SIG-M5 treated with dmso at 0.1 percent for 504 hours (cell line): ENCODE data around the gene GEMIN4.
A peak's percentile ranks its signal among the peaks of the same experiment; 100 is the strongest.

Experiments
- DNase-seq: peaks from one replicate; lab custom pipeline; 2025; ENCODE audit not compliant: unreplicated experiment; lab: John Stamatoyannopoulos, UW

GEMIN4 gene

GRCh38 chr17:744937-745336, 7.1 kb downstream of the GEMIN4 start:
- no peak for DNase-seq

GRCh38 chr17:743139-743538, 8.9 kb downstream of the GEMIN4 start:
- DNase-seq = no peak

- no peak for DNase-seq
Measured at GRCh38 chr17:742147-742793, 9.8 kb downstream of the GEMIN4 start.

GRCh38 chr17:740240-741017, 11.6 kb downstream of the GEMIN4 start:
- DNase-seq = peak; percentile 95

GRCh38 chr17:737561-738113, 14.4 kb downstream of the GEMIN4 start:
- no peak for DNase-seq

- DNase-seq = no peak
Measured at GRCh38 chr17:733743-734142, 18.3 kb downstream of the GEMIN4 start.

GRCh38 chr17:732902-733720, 19.0 kb downstream of the GEMIN4 start:
- no peak for DNase-seq

GRCh38 chr17:732067-732901, 19.8 kb downstream of the GEMIN4 start, which contains the start of gene TLCD3A:
Gene TLCD3A (plus strand): TSS chr17:732596. CDS start chr17:732648, 52 bp downstream.
- no peak for DNase-seq

GRCh38 chr17:731644-732066, 20.4 kb downstream of the GEMIN4 start:
- DNase-seq = no peak

GRCh38 chr17:728911-729310, 23.2 kb downstream of the GEMIN4 start:
- no peak for DNase-seq

GRCh38 chr17:726271-726919, 25.7 kb downstream of the GEMIN4 start:
- no peak for DNase-seq

- DNase-seq = no peak
Measured at GRCh38 chr17:725746-726145, 26.3 kb downstream of the GEMIN4 start.

- no peak for DNase-seq
Measured at GRCh38 chr17:725084-725483, 27.0 kb downstream of the GEMIN4 start.

GRCh38 chr17:721540-721937, 30.5 kb downstream of the GEMIN4 start:
- DNase-seq = no peak

- DNase-seq = no peak
Measured at GRCh38 chr17:720706-721539, 31.1 kb downstream of the GEMIN4 start.

- DNase-seq = no peak
Measured at GRCh38 chr17:718075-718474, 34.0 kb downstream of the GEMIN4 start.

GRCh38 chr17:708132-708531, 43.9 kb downstream of the GEMIN4 start:
- DNase-seq = no peak

- no peak for DNase-seq
Measured at GRCh38 chr17:705863-706262, 46.2 kb downstream of the GEMIN4 start.

- DNase-seq = no peak
Measured at GRCh38 chr17:705011-705410, 47.1 kb downstream of the GEMIN4 start.
